NCI-H128 (cell line): Measurements from ENCODE around the gene RNF212.
"Not testable (repeated sequence)": the region's sequence is repeated elsewhere in the genome, so short reads cannot be mapped to it uniquely, and the experiment has no call there.

Experiments
- DNase-seq: peaks from one replicate; lab custom pipeline; 2025; ENCODE audit not compliant: unreplicated experiment; lab: John Stamatoyannopoulos, UW

The RNF212 gene

DNA sequence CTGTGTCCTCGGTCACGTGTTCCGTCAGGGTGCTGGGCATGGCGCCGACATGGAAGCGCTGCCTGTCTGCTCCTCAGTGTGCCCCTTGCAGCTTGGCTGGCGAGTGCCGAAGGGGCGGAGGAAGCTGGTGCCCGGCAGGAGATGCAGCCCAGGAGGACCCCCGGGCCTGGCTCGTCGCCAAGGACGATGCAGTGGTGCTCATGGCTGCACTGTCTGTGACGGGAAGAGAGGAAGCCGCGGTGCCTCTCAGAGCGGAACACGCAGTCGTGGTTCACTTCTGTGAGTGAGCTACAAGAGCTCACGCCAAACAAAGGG, 63.8 kb downstream of the RNF212 start:
- DNase-seq: no peak

GRCh38 chr4:1048773-1049590, 64.4 kb downstream of the RNF212 start:
- no peak for DNase-seq

- DNase-seq: no peak
Measured at GRCh38 chr4:1047976-1048772, 65.2 kb downstream of the RNF212 start.

- DNase-seq: no peak
Measured at GRCh38 chr4:1047106-1047975, 66.0 kb downstream of the RNF212 start.

- DNase-seq: not testable (repeated sequence)
Measured at GRCh38 chr4:1046581-1047011, 66.8 kb downstream of the RNF212 start.

DNA sequence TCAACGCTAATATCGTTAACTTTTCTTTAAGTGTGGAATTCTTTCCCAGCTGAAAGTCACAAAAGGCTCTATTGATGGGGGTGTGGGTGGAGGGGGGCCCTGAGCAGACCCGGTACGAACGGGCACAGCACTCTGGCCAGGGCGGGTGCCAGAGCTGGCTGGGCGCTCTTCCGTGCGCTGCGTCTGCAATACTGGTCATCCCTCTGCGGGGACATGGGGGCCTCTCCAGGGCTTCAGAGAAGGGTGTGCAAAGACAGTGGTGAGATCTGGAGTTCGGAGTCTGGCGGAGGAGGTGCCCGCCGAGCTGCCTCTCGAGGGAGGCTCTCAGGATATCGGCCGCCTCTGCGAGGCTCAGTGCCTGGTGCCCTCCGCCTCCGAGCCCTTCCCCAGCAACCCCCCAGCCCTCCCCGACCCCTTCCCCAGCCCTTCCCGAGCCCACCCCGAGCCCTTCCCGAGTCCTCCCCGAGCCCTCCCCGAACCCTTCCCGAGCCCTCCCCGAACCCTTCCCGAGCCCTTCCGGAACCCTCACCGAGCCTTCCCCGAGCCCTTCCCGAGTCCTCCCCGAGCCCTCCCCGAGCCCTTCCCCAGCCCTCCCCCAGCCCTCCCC, 67.7 kb downstream of the RNF212 start:
- DNase-seq: no peak

GRCh38 chr4:1045193-1045594, 68.2 kb downstream of the RNF212 start:
- DNase-seq: no peak

DNA sequence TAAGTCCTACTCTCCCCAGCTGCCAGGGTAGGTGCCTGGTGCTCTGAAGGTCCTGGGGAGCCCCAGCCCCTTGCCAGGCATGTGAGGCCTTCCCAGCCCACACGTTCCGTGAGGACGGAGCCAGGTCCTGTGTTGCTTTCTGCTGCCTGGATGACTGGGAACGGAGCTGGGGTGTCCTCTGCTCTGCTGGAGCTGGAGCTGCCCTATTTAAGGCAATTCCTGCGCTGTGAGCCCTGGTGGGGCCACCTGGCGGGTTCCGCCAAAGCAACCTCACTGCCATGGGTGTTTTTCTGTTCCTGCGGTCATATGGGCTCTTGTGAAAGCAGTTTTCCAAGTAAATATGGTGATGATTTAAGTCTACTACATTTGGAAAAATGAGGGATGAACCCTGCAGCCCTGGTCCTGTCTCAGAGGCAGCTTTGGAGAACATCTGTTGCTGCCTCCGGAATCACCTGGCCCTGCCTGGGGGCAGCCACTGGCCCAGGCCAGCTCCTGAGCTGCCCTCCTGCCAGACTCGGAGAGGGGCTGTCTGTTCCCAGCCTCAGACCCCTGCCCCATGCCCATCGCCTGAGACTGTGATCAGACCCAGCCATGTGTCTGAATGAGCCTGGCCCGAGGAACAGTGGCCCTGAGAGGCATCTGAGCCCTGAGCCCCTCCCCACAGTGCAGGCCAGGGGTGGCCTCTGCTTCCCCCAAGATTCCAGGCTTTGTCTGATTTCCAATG, 68.7 kb downstream of the RNF212 start:
- DNase-seq: no peak

DNA sequence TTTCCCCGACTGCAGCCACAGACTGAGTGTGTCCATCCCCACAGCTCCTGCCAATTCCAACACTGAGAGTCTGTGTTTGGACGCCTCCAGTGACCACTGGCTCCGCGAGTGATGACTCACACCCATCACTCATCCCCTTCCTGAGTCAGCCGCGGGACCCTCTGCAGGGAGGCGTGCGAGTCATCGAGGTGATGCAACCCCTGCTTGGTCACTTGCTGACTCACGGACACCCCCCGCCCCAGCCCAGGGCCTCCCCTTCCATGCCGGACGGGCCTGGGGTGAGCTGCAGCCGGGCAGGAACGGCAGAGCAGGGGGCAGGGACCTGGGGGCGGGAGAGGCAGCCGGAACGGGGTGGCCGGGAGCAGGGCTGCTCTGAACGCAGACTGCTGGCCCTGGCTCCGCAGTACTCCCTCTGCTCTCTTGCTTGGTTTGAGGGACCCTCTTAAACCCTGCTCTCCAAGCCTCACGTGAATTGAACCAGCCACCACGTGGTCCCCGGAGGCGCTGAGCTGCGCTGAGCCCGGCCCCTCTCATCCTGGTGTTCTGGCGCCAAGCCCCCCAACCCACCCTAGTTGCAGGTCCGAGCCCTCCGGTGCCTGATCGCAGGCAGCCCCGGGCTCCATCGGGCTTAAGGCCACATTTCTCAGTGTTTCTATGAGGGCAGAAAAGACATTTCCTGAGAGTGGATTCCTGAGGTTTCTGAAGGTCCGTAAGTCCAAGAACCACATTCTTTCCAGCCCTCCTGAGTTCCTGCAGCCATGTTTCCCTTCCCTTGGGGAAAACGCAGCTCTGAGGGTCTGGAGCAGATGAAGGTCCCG, 69.5 kb downstream of the RNF212 start:
- no peak for DNase-seq

GRCh38 chr4:1043162-1043561, 70.2 kb downstream of the RNF212 start:
- no peak for DNase-seq

- DNase-seq: no peak
Measured at GRCh38 chr4:1042352-1043055, 70.9 kb downstream of the RNF212 start.

DNA sequence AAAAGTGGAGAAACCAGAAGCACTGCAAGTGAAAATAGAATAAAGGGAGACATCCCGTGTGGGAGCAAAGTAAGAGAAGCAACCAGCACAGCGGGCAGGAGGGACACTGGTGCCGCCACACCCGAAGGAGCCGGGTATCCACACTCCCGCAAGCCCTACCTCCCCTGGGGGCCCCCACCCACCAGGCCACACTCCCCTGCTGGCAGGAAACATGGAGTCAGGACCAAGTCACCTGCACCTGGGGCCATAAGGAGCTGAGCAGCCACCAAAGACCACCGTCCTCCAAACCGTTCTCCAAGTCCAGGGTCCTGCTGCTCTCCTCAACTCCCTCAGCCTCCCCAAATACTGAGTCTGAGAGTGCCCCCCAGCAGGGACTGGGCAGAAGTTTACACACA, 71.4 kb downstream of the RNF212 start:
- DNase-seq: no peak

GRCh38 chr4:1041147-1041935, 72.0 kb downstream of the RNF212 start:
- no peak for DNase-seq

DNA sequence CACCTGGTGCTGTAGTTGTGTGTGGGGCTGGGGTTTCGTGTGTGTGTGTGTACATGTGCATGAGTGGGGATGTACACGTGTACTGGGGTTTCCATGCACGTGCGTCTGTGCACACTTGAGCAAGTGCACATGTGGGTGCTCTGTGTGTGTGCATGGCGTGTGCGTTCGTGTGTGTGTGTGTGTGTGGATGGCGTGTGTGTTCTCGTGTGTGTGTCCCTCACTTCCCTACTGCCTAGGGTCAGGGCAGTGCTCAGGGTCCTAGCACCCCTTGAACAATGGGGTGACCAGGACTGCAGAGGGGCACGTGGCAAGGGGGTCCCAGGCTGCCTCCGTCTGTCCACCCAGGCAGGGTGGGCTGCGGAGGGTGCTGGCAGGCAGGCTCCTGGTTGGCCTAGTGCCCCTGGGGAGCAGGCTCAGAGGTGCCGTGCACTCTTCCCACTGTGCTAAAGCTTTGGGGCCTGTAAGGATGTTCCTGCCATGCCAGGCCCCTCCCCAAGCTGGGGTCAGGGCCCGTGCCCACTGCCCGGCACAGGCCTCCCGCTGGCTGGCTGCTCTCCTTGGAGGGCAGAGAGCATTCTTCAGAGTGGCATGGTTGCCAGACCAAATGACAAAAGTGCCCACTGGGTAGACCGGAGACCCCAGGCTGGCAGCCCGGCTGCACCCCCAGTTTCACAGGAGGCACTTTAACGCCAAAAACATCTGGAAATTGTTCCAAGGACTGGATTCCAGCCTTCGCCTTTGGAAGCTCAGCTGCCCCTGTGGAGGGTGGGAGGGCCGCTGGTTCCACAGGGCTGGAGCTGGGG, 72.8 kb downstream of the RNF212 start:
- no peak for DNase-seq

DNA sequence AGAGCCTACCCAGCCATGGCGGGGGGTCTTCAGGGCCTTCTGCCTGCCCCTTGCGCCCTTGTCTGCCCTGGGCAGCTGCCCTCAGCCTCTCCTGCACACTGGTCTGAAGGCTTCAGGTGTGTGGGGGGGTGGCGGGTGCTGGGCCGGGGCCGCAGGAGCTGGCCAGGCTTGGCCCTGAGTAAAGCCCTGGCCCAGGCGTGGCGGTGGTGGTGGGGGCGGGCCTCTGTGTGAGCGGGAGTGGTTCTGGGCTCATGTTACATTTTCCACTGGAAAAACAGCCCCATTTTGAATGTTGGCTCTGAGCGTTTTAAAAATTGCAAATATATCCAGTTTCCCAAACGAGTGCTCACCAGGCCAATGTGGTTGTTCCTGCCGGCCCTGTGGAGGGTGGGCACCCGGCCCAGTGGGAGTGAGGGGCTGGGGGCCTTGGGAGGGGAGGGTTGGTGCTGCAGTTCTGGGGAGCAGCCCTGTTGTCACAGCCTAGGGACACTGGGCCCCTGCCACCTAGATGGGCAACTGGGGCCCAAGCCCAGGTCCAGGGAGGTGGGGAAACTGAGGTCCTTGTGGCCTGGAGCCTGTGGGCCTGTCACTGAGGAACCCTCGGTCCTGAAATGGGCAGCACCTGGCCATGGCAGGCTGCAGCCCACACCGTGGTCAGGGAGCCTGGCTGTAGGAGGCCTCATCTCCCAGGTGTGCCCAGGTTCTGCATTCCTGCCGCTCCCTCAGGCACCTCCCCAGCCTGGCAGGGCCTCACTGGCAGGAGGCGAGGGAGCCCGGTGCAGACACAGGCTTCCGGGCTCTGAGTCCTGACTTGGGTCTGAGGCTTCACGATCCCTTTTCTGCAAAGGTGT, 73.6 kb downstream of the RNF212 start:
- no peak for DNase-seq

DNA sequence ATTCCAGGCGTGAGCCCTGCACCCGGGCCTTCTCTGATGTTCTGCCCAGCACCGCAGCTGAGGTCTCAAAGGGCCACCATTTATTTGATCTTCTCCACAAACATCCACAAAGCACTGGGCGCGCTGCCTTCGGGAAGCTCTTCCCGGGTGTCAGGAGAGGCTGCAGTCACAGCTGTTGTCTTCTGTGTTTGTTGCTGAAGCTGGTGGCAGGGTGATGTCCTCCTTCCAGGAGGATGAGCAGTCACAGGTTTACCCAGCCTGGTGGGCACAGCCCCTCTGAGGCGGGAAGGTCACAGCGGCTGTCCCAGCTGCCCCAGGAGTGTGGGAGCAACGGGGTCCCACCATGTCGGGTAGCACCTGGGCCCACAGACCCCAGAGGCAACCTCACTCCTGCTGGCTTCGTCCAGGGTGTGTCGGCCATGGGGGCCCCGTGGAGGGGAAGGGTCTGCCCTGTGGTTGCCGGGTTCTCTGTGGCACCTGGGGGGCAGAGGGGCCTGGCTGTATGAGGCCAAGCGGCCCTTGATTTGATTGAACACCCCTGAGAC, 74.3 kb downstream of the RNF212 start:
- DNase-seq: no peak
